ENCODE measurements around the gene MRPS5.

MRPS5 gene

DNA sequence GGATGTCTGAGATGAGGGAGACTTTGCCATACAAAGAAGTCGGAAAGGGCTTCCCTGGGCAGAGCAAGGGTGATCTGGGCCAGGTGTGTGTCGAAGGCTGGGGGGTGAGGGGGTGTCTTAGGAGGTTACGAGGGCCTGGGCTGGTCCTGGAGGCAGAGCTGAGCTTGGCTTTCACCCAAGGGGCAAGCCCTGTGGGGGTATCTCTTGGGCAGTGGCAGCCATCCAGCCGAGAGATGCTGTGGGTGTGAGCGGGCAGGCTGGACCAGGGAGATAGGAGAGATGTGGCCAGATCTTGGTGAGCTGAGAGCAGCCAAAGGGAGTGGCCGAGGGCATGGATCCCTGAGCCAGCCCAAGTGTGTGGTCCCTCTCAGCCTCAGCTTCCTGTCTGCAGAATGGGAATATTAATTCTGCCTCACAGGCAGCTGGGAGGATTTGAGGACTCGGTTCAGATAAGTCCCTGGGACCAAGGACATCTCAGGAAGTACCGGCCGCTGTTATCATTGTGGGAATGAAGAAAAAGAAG lies 63.1 kb downstream of the MRPS5 start:
- DNase-seq (ENCODE audit: low read depth): no peak
- TF ChIP-seq, protein P1, sequence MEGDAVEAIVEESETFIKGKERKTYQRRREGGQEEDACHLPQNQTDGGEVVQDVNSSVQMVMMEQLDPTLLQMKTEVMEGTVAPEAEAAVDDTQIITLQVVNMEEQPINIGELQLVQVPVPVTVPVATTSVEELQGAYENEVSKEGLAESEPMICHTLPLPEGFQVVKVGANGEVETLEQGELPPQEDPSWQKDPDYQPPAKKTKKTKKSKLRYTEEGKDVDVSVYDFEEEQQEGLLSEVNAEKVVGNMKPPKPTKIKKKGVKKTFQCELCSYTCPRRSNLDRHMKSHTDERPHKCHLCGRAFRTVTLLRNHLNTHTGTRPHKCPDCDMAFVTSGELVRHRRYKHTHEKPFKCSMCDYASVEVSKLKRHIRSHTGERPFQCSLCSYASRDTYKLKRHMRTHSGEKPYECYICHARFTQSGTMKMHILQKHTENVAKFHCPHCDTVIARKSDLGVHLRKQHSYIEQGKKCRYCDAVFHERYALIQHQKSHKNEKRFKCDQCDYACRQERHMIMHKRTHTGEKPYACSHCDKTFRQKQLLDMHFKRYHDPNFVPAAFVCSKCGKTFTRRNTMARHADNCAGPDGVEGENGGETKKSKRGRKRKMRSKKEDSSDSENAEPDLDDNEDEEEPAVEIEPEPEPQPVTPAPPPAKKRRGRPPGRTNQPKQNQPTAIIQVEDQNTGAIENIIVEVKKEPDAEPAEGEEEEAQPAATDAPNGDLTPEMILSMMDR (conservative IDR thresholded peaks at IDR 0.05; ENCODE audit: control insufficient read depth, insufficient read depth, low read depth, low read length): no peak
- H3K4me3 ChIP-seq (ENCODE audit: control insufficient read depth, low read depth, low read length): no peak overlapping the region

GRCh38 chr2:95057535-95058370 lies 63.9 kb downstream of the MRPS5 start:
- TF ChIP-seq, protein P1 (conservative IDR thresholded peaks at IDR 0.05; ENCODE audit: control insufficient read depth, insufficient read depth, low read depth, low read length): no peak
- H3K4me3 ChIP-seq (ENCODE audit: control insufficient read depth, low read depth, low read length): no peak overlapping the region
- no peak for DNase-seq (ENCODE audit: low read depth)

DNA sequence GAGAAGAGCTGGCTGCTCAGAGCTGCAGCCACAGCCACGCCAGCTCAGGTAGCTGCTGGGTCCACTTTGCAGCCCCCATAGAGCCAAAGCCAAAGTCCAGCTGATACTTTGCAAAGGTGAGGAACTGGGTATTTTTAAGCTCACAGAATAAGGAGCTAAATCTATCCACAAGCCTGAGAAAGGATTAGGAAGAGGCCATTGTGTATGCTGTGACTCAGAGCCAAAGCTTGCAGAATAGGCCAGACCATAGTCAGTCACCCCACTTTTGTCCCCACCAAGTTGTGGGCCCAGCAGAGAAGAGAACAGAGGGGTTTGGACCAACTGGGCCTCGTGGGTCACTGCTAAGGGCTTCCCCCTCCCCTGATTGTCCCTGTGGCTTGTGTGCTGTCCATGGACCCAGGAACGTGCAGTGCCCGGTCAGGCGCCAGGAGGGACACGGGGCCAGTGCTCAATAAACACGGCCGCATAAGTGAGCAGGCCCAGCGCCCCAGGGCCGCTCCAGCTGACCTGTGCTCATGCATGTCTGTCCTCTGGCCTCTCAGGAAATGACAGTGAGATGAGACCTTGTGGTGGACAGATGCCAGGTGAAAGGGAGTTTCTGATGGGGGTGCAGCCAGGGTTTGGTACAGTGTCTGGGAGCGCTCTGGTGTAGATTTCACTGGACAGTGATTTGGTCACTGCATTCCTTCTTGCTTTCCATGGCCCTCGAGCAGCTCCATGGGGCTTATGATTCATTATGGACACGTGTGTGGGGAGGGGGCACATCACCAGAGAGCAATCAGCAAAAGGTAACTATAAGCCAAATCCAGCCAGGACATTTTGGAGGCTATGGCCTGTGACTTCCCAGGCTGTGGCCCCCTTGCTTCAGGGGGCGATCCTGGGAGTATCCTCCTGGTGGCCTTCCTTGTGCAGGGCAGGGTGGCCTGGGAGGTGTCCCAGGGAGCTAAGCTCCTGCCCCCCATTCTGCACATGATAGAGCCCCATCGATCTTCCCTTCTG lies 64.8 kb downstream of the MRPS5 start:
- TF ChIP-seq, protein P1 (conservative IDR thresholded peaks at IDR 0.05; ENCODE audit: control insufficient read depth, insufficient read depth, low read depth, low read length): no peak
- DNase-seq (ENCODE audit: low read depth): no peak
- H3K4me3 ChIP-seq (ENCODE audit: control insufficient read depth, low read depth, low read length): no peak overlapping the region

GRCh38 chr2:95056044-95056443 lies 65.6 kb downstream of the MRPS5 start:
- no peak overlapping the region for H3K4me3 ChIP-seq (ENCODE audit: control insufficient read depth, low read depth, low read length)
- no peak for DNase-seq (ENCODE audit: low read depth)
- TF ChIP-seq, protein P1 (conservative IDR thresholded peaks at IDR 0.05; ENCODE audit: control insufficient read depth, insufficient read depth, low read depth, low read length): no peak

DNA sequence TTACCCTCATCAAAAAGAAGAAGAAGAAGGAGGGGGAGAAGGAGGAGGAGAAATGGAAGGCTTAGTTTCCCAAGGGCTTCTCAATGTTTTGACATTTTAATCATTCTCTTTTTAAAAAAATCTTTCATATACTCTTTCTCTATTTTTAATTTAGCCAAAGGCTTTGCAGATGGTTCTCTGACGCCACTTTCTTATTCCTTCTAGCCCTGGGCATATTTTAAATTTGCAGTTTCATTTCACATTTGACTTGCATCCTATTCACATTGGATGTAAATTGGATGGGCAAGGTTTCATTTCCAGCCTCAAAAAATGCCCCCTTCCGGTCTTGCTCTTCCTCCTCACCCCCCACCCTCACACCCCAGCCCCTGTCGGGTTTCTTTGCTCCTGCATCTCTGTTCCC lies 66.3 kb downstream of the MRPS5 start:
- no peak overlapping the region for H3K4me3 ChIP-seq (ENCODE audit: control insufficient read depth, low read depth, low read length)
- TF ChIP-seq, protein P1 (conservative IDR thresholded peaks at IDR 0.05; ENCODE audit: control insufficient read depth, insufficient read depth, low read depth, low read length): no peak
- no peak for DNase-seq (ENCODE audit: low read depth)

- DNase-seq (ENCODE audit: low read depth): no peak
- TF ChIP-seq, protein P1 (conservative IDR thresholded peaks at IDR 0.05; ENCODE audit: control insufficient read depth, insufficient read depth, low read depth, low read length): no peak
- H3K4me3 ChIP-seq (ENCODE audit: control insufficient read depth, low read depth, low read length): no peak overlapping the region
These were observed 67.6 kb downstream of the MRPS5 start for GRCh38 chr2:95054016-95054415.

Measured in fibroblast of mammary gland (primary cell).